Measurements from ENCODE around the gene C1orf210. TPM values are rescaled to one million over a fixed set of nuclear protein-coding genes. Genes with fewer than 3 reads are reported as not detected.

Gene C1orf210
- total and polyA plus RNA-seq, 2 donors = 0.90 to 1.4 TPM

DNA sequence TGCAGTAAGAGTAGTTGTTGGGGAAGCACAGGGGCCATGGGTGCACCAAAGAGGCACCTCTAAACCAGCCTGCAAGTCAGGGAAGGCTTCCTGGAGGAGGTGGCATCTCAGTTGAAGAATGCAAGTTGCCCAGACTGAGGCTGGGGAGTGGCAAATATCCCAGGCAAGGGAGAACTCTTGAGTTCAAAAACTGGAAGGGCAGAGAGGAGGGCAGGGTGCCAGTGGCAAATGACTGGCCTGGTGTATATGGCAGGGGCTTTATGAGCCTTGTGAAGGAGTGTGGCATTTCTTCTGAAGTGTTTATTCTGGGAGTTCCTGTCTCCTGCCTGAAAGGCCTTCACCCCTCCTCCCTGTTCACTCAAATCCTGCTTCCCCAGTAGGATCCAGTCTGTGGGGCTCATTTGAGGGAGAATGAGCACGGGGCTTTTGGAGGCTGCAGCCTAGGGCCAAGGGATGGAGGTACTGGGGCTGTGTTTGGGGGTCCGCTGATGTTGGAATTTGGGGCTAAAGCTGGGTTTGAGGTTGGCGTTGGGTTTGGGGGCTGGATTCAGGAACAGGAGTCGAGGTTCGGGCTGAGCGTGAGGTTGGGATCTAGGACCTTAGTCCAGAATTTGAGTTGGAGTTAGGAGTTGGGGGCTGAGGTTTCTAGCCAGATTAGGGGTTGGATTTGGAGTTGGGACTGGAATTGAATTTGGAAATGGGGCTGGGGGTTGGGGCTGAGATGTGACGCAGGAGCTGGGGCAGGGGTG is 15.6 kb downstream of the C1orf210 start, which contains the start of gene TMEM125:
Gene TMEM125, plus strand, starts transcription at position 357 of the 749 bp plus-strand sequence. CDS start 2,740 bp downstream, outside the sequence.
- no peak within 1 kb of the TSS for H3K4me3 ChIP-seq (ENCODE audit: low read depth, low read length)
- no peak for DNase-seq (ENCODE audit: extremely low spot score)
- H3K4me1 ChIP-seq (ENCODE audit: insufficient read depth) = no peaks in the 10 kb centered on the region
- H3K27ac ChIP-seq (ENCODE audit: low read depth) = no peak within 1 kb of the TSS
- 74% methylated on average over 7 of the region's 7 CpGs for WGBS
- no peaks in the 10 kb centered on the region for H3K36me3 ChIP-seq (ENCODE audit: insufficient read depth)

GRCh38 chr1:43267818-43268425 is 17.5 kb downstream of the C1orf210 start:
- Histone ChIP-seq H3K27ac (ENCODE audit: low read depth) (no peak overlapping the region), H3K4me3 (ENCODE audit: low read depth, low read length) (no peak overlapping the region), H3K4me1 (ENCODE audit: insufficient read depth) (no peaks in the 10 kb centered on the region), H3K36me3 (ENCODE audit: insufficient read depth) (no peaks in the 10 kb centered on the region)
- no peak for DNase-seq (ENCODE audit: extremely low spot score)
- WGBS = 92% methylated on average over 3 of the region's 3 CpGs

GRCh38 chr1:43267291-43267805 is 18.0 kb downstream of the C1orf210 start:
- Histone ChIP-seq H3K4me3 (ENCODE audit: low read depth, low read length) (no peak overlapping the region), H3K4me1 (ENCODE audit: insufficient read depth) (no peaks in the 10 kb centered on the region), H3K36me3 (ENCODE audit: insufficient read depth) (no peaks in the 10 kb centered on the region), H3K27ac (ENCODE audit: low read depth) (no peak overlapping the region)
- 84% methylated on average over 9 of the region's 9 CpGs for WGBS
- no peak for DNase-seq (ENCODE audit: extremely low spot score)

DNA sequence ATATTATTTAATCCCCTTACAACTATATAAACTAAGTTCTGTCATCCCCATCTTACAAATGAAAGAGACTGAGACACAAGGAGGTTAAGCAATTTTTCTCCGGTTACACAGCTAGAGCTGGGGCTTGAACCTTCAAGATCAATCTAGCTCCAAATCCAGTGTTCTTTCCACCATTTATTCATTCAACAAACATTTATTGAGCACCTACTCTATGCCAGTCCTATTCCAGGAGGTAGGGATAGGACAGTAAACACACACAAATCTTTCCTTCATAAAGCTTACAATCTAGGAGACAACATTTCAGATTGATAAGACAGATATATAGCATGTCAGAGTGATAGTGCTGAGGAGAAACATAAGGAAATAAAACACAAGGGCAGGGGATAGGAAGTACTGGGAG is 18.5 kb downstream of the C1orf210 start:
- 92% methylated on average over 1 of the region's 1 CpG for WGBS
- DNase-seq (ENCODE audit: extremely low spot score) = no peak
- no peaks in the 10 kb centered on the region for H3K4me1 ChIP-seq (ENCODE audit: insufficient read depth)
- H3K27ac ChIP-seq (ENCODE audit: low read depth) = no peak overlapping the region
- no peaks in the 10 kb centered on the region for H3K36me3 ChIP-seq (ENCODE audit: insufficient read depth)
- no peak overlapping the region for H3K4me3 ChIP-seq (ENCODE audit: low read depth, low read length)

GRCh38 chr1:43265431-43265830 is 19.9 kb downstream of the C1orf210 start:
- WGBS = 82% methylated on average over 4 of the region's 4 CpGs

DNA sequence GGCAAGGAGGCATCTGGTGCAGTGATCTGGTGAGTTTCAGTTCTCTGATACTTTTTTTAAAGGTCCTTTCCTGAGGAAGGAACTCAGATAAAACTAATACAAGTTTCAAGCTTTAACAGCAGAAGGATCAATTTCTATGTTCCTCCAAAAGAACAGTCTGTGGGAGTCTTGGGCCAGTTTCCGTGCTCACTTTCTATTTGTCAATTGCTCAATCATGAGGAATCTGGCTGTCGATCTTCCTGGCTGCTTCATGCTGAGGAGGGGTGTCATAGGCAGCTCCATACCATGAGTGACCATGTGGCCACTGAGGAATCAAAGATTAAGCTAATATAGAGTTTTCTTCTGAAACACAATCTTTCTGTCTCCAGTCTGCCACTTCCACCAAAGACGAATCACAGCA is 27.0 kb downstream of the C1orf210 start:
- Histone ChIP-seq H3K4me1 (ENCODE audit: insufficient read depth) (no peaks in the 10 kb centered on the region), H3K4me3 (ENCODE audit: low read depth, low read length) (no peak overlapping the region), H3K36me3 (ENCODE audit: insufficient read depth) (no peaks in the 10 kb centered on the region), H3K27ac (ENCODE audit: low read depth) (no peak overlapping the region)
- no peak for DNase-seq (ENCODE audit: extremely low spot score)
- 93% methylated on average over 3 of the region's 3 CpGs for WGBS

More at GRCh38 chr1:43265431-43265830, 19.9 kb downstream of the C1orf210 start:
- no peak overlapping the region for H3K4me3 ChIP-seq (ENCODE audit: low read depth, low read length)
- H3K4me1 ChIP-seq (ENCODE audit: insufficient read depth) = no peaks in the 10 kb centered on the region
- H3K27ac ChIP-seq (ENCODE audit: low read depth) = no peak overlapping the region
- H3K36me3 ChIP-seq (ENCODE audit: insufficient read depth) = no peaks in the 10 kb centered on the region
- DNase-seq (ENCODE audit: extremely low spot score) = no peak

DNA sequence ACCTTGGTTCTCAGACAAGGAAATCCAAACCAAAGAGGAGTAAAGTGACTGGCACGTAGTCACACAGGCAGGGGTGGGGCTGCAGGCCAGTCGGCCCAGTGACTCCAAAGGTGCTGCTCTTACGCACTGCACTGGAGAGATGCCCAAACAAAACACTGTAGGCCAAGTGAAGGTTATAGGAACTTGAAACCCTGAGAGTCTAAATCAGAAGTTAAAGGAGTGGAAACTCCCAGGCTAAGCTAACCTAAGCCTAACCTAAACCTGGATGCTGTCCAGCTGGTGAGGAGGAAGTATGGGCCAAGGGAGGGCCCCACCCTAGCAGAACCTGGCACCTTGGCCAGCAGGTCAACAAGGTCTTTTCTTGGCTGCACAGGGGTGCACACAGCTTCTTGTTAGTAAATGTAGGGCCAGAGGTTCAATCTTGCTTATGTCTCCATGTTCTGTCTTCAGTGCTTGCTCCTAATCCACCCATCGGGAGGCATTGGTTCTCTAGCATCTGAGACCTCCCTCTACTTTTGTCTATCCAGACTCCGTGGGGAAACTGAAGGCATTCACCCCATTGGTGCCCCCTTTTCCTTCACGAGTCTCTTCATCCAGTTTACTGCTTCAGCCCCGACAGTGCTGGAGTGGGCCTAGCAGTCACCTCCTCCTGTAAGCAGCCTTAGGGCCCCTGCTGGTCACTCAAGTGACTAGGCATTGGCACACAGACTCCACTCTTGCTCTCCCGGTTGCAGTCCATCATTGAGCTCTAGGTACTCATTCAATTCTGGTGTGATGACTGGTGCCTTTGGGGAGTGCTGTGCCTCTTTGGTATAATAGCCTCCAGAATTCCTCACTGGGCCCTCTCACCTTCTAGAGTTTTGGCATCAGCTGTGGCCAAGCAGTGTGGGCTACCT is 28.5 kb downstream of the C1orf210 start:
- DNase-seq (ENCODE audit: extremely low spot score) = no peak
- Histone ChIP-seq H3K36me3 (ENCODE audit: insufficient read depth) (no peaks in the 10 kb centered on the region), H3K4me3 (ENCODE audit: low read depth, low read length) (no peak overlapping the region), H3K4me1 (ENCODE audit: insufficient read depth) (no peaks in the 10 kb centered on the region), H3K27ac (ENCODE audit: low read depth) (no peak overlapping the region)
- WGBS = 81% methylated on average over 8 of the region's 8 CpGs

DNA sequence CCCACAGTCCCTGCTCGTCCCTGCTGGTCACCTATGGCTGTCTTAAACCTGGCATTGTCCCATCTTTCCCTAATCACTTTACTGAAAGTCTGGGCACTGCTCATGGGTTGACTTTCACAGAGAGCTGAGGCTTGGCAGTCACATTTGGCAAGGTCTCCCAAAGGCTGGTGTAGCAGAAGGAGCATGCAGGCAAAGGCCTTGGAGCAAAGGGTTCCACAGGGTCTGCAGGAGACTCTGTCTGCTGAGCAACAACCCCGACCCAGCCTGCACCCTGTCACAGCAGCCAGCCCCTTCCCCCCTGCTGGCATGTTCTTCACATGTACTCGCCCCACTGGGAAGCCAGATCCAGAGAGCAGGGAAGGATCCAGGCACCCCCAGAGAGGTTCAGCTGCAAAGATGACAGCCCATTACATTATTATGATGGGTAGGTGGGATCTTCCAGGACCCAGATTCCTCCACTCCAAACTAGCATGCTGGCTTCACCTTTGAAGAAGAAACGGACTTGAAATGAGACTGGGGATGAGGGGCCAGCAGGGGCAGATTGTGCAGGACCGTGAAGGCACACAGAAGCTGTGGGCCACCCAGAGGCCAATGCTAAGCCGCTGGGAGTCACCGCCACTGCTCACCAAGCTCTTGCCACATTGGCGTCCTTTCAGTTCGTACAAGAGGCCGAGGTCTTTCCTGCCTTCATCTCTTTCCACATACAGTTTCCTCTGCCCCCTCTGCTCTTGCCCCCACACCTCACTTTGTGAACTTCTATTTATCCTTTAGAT is 29.8 kb downstream of the C1orf210 start:
- no peak for DNase-seq (ENCODE audit: extremely low spot score)
- H3K4me1 ChIP-seq (ENCODE audit: insufficient read depth) = no peaks in the 10 kb centered on the region
- no peaks in the 10 kb centered on the region for H3K36me3 ChIP-seq (ENCODE audit: insufficient read depth)
- no peak overlapping the region for H3K27ac ChIP-seq (ENCODE audit: low read depth)
- WGBS = 77% methylated on average over 10 of the region's 10 CpGs
- H3K4me3 ChIP-seq (ENCODE audit: low read depth, low read length) = no peak overlapping the region

DNA sequence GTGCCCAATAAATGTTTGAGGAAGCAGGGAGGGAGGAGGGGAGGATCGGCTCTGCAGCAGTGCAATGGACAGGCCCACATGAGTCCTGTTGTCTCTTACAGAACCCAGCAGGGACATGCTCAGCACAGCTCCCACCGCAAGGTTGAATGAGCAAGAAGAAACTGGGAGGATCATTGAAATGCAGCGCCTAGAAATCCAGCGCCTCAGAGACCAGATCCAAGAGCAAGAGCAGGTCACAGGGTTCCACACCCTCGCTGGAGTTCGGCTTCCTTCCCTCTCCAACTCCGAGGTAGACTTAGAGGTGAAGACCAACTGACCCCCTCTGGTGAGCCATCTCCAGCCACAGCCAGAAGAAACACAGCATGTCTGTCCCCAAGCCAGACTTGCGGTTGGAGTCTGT is 31.5 kb downstream of the C1orf210 start:
- 81% methylated on average over 8 of the region's 8 CpGs for WGBS
- no peak for DNase-seq (ENCODE audit: extremely low spot score)
- H3K36me3 ChIP-seq (ENCODE audit: insufficient read depth) = no peaks in the 10 kb centered on the region
- H3K4me1 ChIP-seq (ENCODE audit: insufficient read depth) = no peaks in the 10 kb centered on the region
- H3K27ac ChIP-seq (ENCODE audit: low read depth) = no peak overlapping the region
- H3K4me3 ChIP-seq (ENCODE audit: low read depth, low read length) = no peak overlapping the region

DNA sequence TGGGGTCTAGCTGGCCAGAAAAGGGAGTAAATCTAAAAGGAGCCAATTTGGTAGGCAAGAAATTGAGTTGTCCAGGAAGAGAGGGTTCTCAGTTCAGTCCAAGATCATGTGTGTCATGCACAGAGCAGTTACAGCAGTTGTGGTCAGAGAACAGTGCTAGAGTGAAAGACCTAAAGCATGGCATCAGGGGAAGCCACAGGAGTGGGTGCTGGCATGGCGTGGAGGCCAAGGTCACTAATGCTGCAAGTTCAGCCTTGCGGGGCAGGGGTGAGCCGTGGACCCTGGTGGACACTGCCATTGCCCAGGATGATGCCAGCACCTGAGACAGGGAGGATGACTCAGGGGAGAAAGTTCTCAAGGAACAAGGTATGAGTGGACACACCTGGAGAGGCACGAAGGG is 32.2 kb downstream of the C1orf210 start:
- no peaks in the 10 kb centered on the region for H3K36me3 ChIP-seq (ENCODE audit: insufficient read depth)
- 91% methylated on average over 4 of the region's 4 CpGs for WGBS
- H3K4me3 ChIP-seq (ENCODE audit: low read depth, low read length) = no peak overlapping the region
- no peaks in the 10 kb centered on the region for H3K4me1 ChIP-seq (ENCODE audit: insufficient read depth)
- no peak overlapping the region for H3K27ac ChIP-seq (ENCODE audit: low read depth)
- DNase-seq (ENCODE audit: extremely low spot score) = no peak

- Histone ChIP-seq H3K4me1 (ENCODE audit: insufficient read depth) (no peaks in the 10 kb centered on the region), H3K27ac (ENCODE audit: low read depth) (no peak overlapping the region), H3K4me3 (ENCODE audit: low read depth, low read length) (no peak overlapping the region), H3K36me3 (ENCODE audit: insufficient read depth) (no peaks in the 10 kb centered on the region)
- 82% methylated on average over 1 of the region's 1 CpG for WGBS
- no peak for DNase-seq (ENCODE audit: extremely low spot score)
Measured at GRCh38 chr1:43252225-43252624, 33.2 kb downstream of the C1orf210 start.

GRCh38 chr1:43251024-43251423 is 34.4 kb downstream of the C1orf210 start:
- Histone ChIP-seq H3K4me3 (ENCODE audit: low read depth, low read length) (no peak overlapping the region), H3K36me3 (ENCODE audit: insufficient read depth) (no peaks in the 10 kb centered on the region), H3K4me1 (ENCODE audit: insufficient read depth) (no peaks in the 10 kb centered on the region), H3K27ac (ENCODE audit: low read depth) (no peak overlapping the region)
- no peak for DNase-seq (ENCODE audit: extremely low spot score)
- WGBS = 84% methylated on average over 5 of the region's 5 CpGs

DNA sequence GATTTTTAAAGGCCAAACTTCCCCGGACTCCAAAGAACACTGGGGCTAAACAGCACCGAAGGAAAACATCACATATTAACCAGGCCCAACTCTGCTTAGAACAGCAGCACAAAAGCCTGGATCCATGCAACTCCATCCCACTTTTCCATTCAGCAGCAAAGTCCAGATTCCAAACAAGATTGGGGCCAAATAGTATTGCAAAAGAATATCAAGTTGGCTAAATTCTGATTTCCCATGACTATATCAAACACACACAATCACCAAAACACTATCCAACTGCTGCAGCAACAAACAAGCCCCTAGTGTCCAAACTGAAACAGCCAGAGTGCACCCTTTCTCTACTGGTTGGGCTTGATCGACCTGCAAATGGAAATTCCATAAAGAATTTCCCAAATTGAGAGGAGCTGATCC is 35.0 kb downstream of the C1orf210 start:
- DNase-seq (ENCODE audit: extremely low spot score) = no peak
- H3K4me3 ChIP-seq (ENCODE audit: low read depth, low read length) = no peak overlapping the region
- no peak overlapping the region for H3K27ac ChIP-seq (ENCODE audit: low read depth)
- no peaks in the 10 kb centered on the region for H3K4me1 ChIP-seq (ENCODE audit: insufficient read depth)
- H3K36me3 ChIP-seq (ENCODE audit: insufficient read depth) = no peaks in the 10 kb centered on the region
- WGBS = 79% methylated on average over 3 of the region's 3 CpGs
